Gastroesophageal sphincter (tissue), 3 donors: ENCODE measurements around the gene ANXA11.

ENCODE experiments used
- POLR2A ChIP-seq, 2 donors: fragments of 450-650 bp; IDR thresholded peaks; one replicate each; pipeline ENCODE4 v1.6.1; 2017; ENCODE audit warnings: antibody characterized with exemption in 2 of 2, mild to moderate bottlenecking in 2 of 2, moderate library complexity in 1 of 2
- POLR2AphosphoS5 ChIP-seq: sonication (generic); formaldehyde crosslinking; IDR thresholded peaks from one replicate; pipeline ENCODE4 v1.6.1; 2017; ENCODE audit warnings: antibody characterized with exemption
- TF ChIP-seq, protein P1 (sequence below), 4 experiments: fragments of 200-600 bp in 2 of 4; fragments of 450-650 bp in 2 of 4; sonication (generic) in 1 of 4; IDR thresholded peaks; one replicate each; pipeline ENCODE4 v1.5.1; 2017 to 2019; ENCODE audit warnings: antibody characterized with exemption in 4 of 4, mild to moderate bottlenecking in 2 of 4, moderate library complexity in 2 of 4

GRCh38 chr10:80136134-80136571 lies 69.2 kb downstream of the ANXA11 start:
- TF ChIP-seq, protein P1, sequence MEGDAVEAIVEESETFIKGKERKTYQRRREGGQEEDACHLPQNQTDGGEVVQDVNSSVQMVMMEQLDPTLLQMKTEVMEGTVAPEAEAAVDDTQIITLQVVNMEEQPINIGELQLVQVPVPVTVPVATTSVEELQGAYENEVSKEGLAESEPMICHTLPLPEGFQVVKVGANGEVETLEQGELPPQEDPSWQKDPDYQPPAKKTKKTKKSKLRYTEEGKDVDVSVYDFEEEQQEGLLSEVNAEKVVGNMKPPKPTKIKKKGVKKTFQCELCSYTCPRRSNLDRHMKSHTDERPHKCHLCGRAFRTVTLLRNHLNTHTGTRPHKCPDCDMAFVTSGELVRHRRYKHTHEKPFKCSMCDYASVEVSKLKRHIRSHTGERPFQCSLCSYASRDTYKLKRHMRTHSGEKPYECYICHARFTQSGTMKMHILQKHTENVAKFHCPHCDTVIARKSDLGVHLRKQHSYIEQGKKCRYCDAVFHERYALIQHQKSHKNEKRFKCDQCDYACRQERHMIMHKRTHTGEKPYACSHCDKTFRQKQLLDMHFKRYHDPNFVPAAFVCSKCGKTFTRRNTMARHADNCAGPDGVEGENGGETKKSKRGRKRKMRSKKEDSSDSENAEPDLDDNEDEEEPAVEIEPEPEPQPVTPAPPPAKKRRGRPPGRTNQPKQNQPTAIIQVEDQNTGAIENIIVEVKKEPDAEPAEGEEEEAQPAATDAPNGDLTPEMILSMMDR (IDR thresholded peaks at IDR 0.05): no peak
- no peak for TF ChIP-seq POLR2A (IDR thresholded peaks at IDR 0.05)
- peak; percentile 19 for TF ChIP-seq POLR2AphosphoS5
